GM06990 (cell line): ENCODE data around the gene RPL3.

Source experiments
- DNase-seq: peaks from one replicate; pipeline ENCODE4 v3.0.0-alpha.2; 2011; ENCODE audit not compliant: insufficient read length; ENCODE audit errors: extremely low read depth
- H3K27me3 ChIP-seq: replicated peaks from 2 replicates; pipeline ENCODE4 v1.6.0; 2011; ENCODE audit warnings: low read length; ENCODE audit not compliant: control insufficient read depth, insufficient read depth
- H3K36me3 ChIP-seq: 2 replicates; pipeline ENCODE4 v1.5.1; 2011; ENCODE audit warnings: low read length; ENCODE audit not compliant: control insufficient read depth, insufficient read depth
- H3K4me3 ChIP-seq: replicated peaks from 2 replicates; pipeline ENCODE4 v1.5.1; 2011; ENCODE audit warnings: low read depth, mild to moderate bottlenecking, control low read depth, low read length
- TF ChIP-seq, protein P1 (sequence below): IDR thresholded peaks from 2 replicates; pipeline ENCODE4 v1.5.1; 2011; ENCODE audit warnings: low read length, control low read depth, mild to moderate bottlenecking, inconsistent platforms; ENCODE audit not compliant: insufficient read depth, poor library complexity, severe bottlenecking

The RPL3 gene

GRCh38 chr22:39319284-39320022, at the start of gene RPL3:
TSS of gene RPL3 (minus strand) at chr22:39319623. CDS start at chr22:39319597, 26 bp downstream.
- TF ChIP-seq, protein P1, sequence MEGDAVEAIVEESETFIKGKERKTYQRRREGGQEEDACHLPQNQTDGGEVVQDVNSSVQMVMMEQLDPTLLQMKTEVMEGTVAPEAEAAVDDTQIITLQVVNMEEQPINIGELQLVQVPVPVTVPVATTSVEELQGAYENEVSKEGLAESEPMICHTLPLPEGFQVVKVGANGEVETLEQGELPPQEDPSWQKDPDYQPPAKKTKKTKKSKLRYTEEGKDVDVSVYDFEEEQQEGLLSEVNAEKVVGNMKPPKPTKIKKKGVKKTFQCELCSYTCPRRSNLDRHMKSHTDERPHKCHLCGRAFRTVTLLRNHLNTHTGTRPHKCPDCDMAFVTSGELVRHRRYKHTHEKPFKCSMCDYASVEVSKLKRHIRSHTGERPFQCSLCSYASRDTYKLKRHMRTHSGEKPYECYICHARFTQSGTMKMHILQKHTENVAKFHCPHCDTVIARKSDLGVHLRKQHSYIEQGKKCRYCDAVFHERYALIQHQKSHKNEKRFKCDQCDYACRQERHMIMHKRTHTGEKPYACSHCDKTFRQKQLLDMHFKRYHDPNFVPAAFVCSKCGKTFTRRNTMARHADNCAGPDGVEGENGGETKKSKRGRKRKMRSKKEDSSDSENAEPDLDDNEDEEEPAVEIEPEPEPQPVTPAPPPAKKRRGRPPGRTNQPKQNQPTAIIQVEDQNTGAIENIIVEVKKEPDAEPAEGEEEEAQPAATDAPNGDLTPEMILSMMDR, result no peak
- Histone ChIP-seq H3K4me3 (peak within 1 kb of the TSS; percentile 98), H3K36me3 (peaks cover 38% of the 10 kb centered on the region), H3K27me3 (no peaks in the 10 kb centered on the region)
- peak; percentile 98 for DNase-seq

- TF ChIP-seq, protein P1, result no peak
- no peak overlapping the region for H3K4me3 ChIP-seq
Measured at GRCh38 chr22:39369186-39369585, 49.8 kb upstream of the RPL3 start.

GRCh38 chr22:39368461-39368911, 49.1 kb upstream of the RPL3 start:
- no peaks in the 10 kb centered on the region for H3K27me3 ChIP-seq
- TF ChIP-seq, protein P1, result no peak
- no peak overlapping the region for H3K4me3 ChIP-seq
- no peak for DNase-seq
- no peaks in the 10 kb centered on the region for H3K36me3 ChIP-seq

More at GRCh38 chr22:39369186-39369585, 49.8 kb upstream of the RPL3 start:
- DNase-seq, result no peak
- H3K27me3 ChIP-seq, result no peaks in the 10 kb centered on the region
- no peaks in the 10 kb centered on the region for H3K36me3 ChIP-seq

DNA sequence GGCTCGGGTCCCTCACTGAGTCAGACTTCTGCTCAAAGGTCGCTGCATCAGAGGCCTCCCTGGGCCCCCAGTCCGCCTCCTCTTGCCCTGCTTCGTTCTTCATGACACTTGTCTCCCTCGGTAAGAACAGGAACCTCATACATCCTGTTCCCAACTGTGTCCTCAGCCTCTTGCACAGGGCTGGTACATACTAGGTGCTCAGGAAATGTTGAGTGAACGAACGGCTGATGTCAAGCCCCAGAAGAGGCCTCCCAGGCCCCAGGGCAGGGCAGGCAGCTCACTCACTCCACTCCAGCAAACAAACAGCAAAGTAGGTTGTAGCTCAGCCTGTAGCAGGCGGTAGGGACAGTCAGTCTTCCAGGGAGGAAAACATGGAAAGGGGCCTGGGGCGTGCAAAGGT, 47.6 kb upstream of the RPL3 start:
- TF ChIP-seq, protein P1, result no peak
- H3K27me3 ChIP-seq, result no peaks in the 10 kb centered on the region
- no peaks in the 10 kb centered on the region for H3K36me3 ChIP-seq
- DNase-seq, result no peak
- H3K4me3 ChIP-seq, result no peak overlapping the region

- Histone ChIP-seq H3K4me3 (no peak overlapping the region), H3K27me3 (no peaks in the 10 kb centered on the region), H3K36me3 (no peaks in the 10 kb centered on the region)
- DNase-seq, result no peak
- TF ChIP-seq, protein P1, result no peak
Measured at GRCh38 chr22:39365492-39365780, 46.0 kb upstream of the RPL3 start.
